Tracheal epithelial cell (primary cell): ENCODE data around the gene SYCP2. TPM values are rescaled to one million over a fixed set of nuclear protein-coding genes. Genes with fewer than 3 reads are reported as not detected.

Experiments used
- total RNA-seq: library from RNA; depleted of rRNA; stranded (reverse); fragments of >200 nt; gene quantifications from 2 replicates; pipeline ENCODE4 v1.2.1, GENCODE V29; 2014

The SYCP2 gene, protein sequence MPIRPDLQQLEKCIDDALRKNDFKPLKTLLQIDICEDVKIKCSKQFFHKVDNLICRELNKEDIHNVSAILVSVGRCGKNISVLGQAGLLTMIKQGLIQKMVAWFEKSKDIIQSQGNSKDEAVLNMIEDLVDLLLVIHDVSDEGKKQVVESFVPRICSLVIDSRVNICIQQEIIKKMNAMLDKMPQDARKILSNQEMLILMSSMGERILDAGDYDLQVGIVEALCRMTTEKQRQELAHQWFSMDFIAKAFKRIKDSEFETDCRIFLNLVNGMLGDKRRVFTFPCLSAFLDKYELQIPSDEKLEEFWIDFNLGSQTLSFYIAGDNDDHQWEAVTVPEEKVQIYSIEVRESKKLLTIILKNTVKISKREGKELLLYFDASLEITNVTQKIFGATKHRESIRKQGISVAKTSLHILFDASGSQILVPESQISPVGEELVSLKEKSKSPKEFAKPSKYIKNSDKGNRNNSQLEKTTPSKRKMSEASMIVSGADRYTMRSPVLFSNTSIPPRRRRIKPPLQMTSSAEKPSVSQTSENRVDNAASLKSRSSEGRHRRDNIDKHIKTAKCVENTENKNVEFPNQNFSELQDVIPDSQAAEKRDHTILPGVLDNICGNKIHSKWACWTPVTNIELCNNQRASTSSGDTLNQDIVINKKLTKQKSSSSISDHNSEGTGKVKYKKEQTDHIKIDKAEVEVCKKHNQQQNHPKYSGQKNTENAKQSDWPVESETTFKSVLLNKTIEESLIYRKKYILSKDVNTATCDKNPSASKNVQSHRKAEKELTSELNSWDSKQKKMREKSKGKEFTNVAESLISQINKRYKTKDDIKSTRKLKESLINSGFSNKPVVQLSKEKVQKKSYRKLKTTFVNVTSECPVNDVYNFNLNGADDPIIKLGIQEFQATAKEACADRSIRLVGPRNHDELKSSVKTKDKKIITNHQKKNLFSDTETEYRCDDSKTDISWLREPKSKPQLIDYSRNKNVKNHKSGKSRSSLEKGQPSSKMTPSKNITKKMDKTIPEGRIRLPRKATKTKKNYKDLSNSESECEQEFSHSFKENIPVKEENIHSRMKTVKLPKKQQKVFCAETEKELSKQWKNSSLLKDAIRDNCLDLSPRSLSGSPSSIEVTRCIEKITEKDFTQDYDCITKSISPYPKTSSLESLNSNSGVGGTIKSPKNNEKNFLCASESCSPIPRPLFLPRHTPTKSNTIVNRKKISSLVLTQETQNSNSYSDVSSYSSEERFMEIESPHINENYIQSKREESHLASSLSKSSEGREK (N-terminal part only)
- total RNA-seq: 0.43 and 0.48 TPM in 2 replicates

DNA sequence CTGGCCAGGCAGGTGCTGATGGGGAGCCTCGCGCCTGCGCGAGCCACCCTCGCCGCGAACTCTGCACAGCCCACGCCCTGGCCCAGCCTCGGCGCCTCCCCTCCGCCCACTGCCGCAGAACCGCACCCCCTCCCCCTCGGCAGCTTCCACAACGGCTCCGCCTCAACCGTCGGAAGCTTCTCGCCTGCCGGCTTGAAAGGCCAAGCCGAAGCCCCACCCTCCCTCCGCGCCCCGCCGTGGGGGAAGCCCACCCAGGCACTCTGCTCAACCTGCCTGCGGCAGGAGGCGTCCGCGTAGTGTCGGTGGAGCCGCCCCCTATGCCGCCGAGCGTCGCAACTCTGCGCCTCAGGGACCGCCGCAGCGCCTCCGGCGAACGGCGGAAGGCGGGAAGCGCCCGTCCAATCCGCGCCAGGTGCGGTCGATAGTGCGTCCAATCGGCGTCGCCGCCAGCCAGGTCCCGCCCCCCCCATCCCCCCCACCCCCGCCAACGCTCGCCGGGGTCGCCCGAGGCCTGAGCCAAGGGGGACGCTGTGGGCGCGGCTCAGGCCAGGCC is at the start of gene SYCP2:
SYCP2 (minus strand) TSS at position 342 of the 553 bp plus-strand sequence. CDS start 11,224 bp downstream, outside the sequence.

DNA sequence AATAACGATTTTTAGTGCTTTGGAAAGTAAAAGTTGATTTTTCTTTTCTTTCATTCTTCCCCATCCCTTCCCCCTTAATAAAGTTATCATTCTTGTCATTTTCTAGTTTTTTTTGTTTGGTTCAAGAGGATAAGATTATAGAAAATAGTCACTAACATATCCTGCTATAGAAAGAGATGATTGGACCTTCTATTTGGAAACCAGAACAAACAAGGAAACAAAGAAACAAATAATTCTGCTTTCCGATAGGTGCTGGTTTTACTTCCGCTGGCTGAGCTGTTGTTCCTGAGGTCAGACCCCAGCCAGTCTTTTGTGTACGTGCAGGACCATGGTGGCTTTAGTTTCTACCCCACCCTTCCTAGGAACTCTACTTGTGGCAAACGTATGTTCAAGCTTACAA is 24.7 kb upstream of the SYCP2 start, which contains the start of gene CDH26:
CDH26 (plus strand) TSS at position 301 of the 400 bp plus-strand sequence. CDS start 304 bp downstream, outside the sequence.

DNA sequence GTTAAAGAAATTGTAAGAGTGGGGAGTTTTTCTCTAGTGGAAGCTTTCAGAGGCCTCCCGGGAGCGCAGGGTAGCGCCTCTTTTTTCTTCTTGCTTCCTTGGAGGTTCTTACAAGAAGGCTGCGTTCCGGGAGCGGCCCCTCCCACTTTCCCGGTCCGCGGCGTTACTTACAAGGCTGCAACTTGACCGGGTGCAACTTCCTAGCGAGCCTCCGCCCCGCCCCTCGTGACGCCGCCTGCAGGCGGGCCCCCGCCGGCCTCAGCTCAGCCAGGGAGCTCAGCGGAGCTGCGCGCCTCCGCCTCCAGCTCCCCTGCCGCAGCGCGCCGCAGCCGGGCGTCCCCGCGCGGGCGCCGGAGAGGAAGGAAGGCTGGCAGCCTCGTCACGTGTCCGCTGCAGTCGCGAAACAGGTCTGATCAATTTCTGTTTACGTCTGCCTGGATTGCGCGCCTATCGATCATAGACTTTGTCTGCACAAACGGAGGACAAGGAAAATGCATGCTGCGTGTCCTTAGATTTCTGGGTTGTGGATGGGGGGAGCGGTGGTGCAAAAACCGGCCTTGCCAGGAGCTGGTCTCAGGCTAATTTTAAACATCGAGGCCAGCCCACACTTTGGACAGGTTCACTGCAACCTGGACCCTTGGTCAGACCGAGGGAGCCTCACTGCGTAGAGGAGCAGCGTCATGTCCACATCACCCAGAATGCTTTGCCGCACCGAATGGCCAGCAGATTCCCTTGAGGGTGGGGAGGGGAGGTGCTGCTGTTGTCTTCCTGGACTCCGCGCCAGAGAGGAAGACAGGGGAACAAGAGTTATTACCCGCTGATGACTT is 6.9 kb upstream of the SYCP2 start, which contains the start of the genes FAM217B and PPP1R3D:
FAM217B (plus strand) TSS at position 261 of the 827 bp plus-strand sequence. CDS start 3,555 bp downstream, outside the sequence.
PPP1R3D (minus strand) TSS at position 177 of the 827 bp plus-strand sequence. CDS start 374 bp downstream, outside the sequence.

Other genes with a start within 250 kb of the SYCP2 start
- gene PPP1R3D, start 6.7 kb upstream of the SYCP2 start, total RNA-seq: 10.6 and 16.4 TPM in 2 replicates
- gene FAM217B, start 6.8 kb upstream of the SYCP2 start, total RNA-seq: 5.5 and 11.5 TPM in 2 replicates
- gene CDH26, start 24.8 kb upstream of the SYCP2 start, total RNA-seq: 0.72 and 2.3 TPM in 2 replicates